ENCODE data around the gene G3BP2. TPM values are rescaled to one million over a fixed set of nuclear protein-coding genes. Genes with fewer than 3 reads are reported as not detected.

The G3BP2 gene
- total RNA-seq, 4 donors from 2014 or later = 54.5 to 121 (median 89.8) TPM

- H3K36me3 ChIP-seq = peaks cover 0 to 3% (median 0%) of the 10 kb centered on the region in 3 donors
- TF ChIP-seq POLR2A (IDR thresholded peaks at IDR 0.05) = no peak
- no peak overlapping the region for H3K4me3 ChIP-seq
- no peaks in the 10 kb centered on the region for H3K27me3 ChIP-seq
- no peaks in the 10 kb centered on the region for H3K9me3 ChIP-seq
- H3K27ac ChIP-seq = no peak overlapping the region
- no peaks in the 10 kb centered on the region for H3K4me1 ChIP-seq
- no peak for DNase-seq
Observed at GRCh38 chr4:75637827-75638226, 35.4 kb downstream of the G3BP2 start.

GRCh38 chr4:75637176-75637575 is 36.0 kb downstream of the G3BP2 start:
- Histone ChIP-seq H3K4me1 (no peaks in the 10 kb centered on the region), H3K9me3 (no peaks in the 10 kb centered on the region), H3K4me3 (no peak overlapping the region), H3K27me3 (no peaks in the 10 kb centered on the region), H3K27ac (no peak overlapping the region), H3K36me3 (no peaks in the 10 kb centered on the region)
- no peak for TF ChIP-seq CTCF (IDR thresholded peaks at IDR 0.05)
- TF ChIP-seq POLR2A (IDR thresholded peaks at IDR 0.05) = no peak
- no peak for DNase-seq

GRCh38 chr4:75634951-75635350 is 38.3 kb downstream of the G3BP2 start:
- no peaks in the 10 kb centered on the region for H3K4me1 ChIP-seq
- DNase-seq = no peak
- H3K27me3 ChIP-seq = no peaks in the 10 kb centered on the region
- H3K9me3 ChIP-seq = no peaks in the 10 kb centered on the region
- TF ChIP-seq POLR2A (IDR thresholded peaks at IDR 0.05) (no peak), CTCF (IDR thresholded peaks at IDR 0.05) (no peak)
- H3K4me3 ChIP-seq = no peak overlapping the region
- H3K27ac ChIP-seq = no peak overlapping the region
- no peaks in the 10 kb centered on the region for H3K36me3 ChIP-seq

- H3K4me3 ChIP-seq = no peak overlapping the region
- H3K9me3 ChIP-seq = no peaks in the 10 kb centered on the region
- H3K27ac ChIP-seq = no peak overlapping the region
- no peaks in the 10 kb centered on the region for H3K4me1 ChIP-seq
- H3K36me3 ChIP-seq = no peaks in the 10 kb centered on the region
- DNase-seq = no peak
- TF ChIP-seq CTCF (IDR thresholded peaks at IDR 0.05) (no peak), POLR2A (IDR thresholded peaks at IDR 0.05) (no peak)
- H3K27me3 ChIP-seq = no peaks in the 10 kb centered on the region
Observed at GRCh38 chr4:75634281-75634680, 38.9 kb downstream of the G3BP2 start.

GRCh38 chr4:75633846-75634245 is 39.4 kb downstream of the G3BP2 start:
- TF ChIP-seq CTCF (IDR thresholded peaks at IDR 0.05) = no peak
- TF ChIP-seq POLR2A (IDR thresholded peaks at IDR 0.05) = no peak
- no peaks in the 10 kb centered on the region for H3K4me1 ChIP-seq
- H3K36me3 ChIP-seq = no peaks in the 10 kb centered on the region
- no peaks in the 10 kb centered on the region for H3K9me3 ChIP-seq
- H3K4me3 ChIP-seq = no peak overlapping the region
- H3K27ac ChIP-seq = no peak overlapping the region
- no peaks in the 10 kb centered on the region for H3K27me3 ChIP-seq
- DNase-seq = no peak

GRCh38 chr4:75630937-75631329 is 42.3 kb downstream of the G3BP2 start:
- H3K4me3 ChIP-seq = peak overlapping the region; percentile 49 to 57 (median 52)
- peak overlapping the region in 3 of 4 donors; percentile 7 to 60 (median 7) for H3K27ac ChIP-seq
- H3K4me1 ChIP-seq = no peaks in the 10 kb centered on the region
- no peaks in the 10 kb centered on the region for H3K36me3 ChIP-seq
- H3K27me3 ChIP-seq = no peaks in the 10 kb centered on the region
- no peak for TF ChIP-seq CTCF (IDR thresholded peaks at IDR 0.05)
- TF ChIP-seq POLR2A (IDR thresholded peaks at IDR 0.05) = no peak
- DNase-seq = no peak
- no peaks in the 10 kb centered on the region for H3K9me3 ChIP-seq
